Breast epithelium (tissue), 4 donors: ENCODE measurements around the gene RCC1. TPM values are rescaled to one million over a fixed set of nuclear protein-coding genes. Genes with fewer than 3 reads are reported as not detected.
"Not testable (repeated sequence)": the region's sequence is repeated elsewhere in the genome, so short reads cannot be mapped to it uniquely, and the experiment has no call there.

ENCODE experiments used
- DNase-seq, 2 donors: peaks; one replicate each; pipeline ENCODE4 v3.0.0-alpha.2; 2019; ENCODE audit warnings: low spot score in 2 of 2
- H3K27ac ChIP-seq, 2 donors: fragments of 200-600 bp; sonication (generic) in 1 of 2; one replicate each; pipeline ENCODE4 v1.5.1; 2016 to 2019; ENCODE audit warnings: mild to moderate bottlenecking in 1 of 2
- H3K27me3 ChIP-seq, 2 donors: fragments of 200-600 bp; sonication (generic) in 1 of 2; one replicate each; pipeline versions ENCODE4 v1.5.1 to v1.6.0; 2017 to 2019; ENCODE audit warnings: control low read depth in 1 of 2, mild to moderate bottlenecking in 1 of 2
- H3K36me3 ChIP-seq: fragments of 200-600 bp; one replicate; pipeline ENCODE4 v1.5.1; 2019
- H3K4me1 ChIP-seq, 2 donors: fragments of 200-600 bp; sonication (generic); one replicate each; pipeline ENCODE4 v1.5.1; 2016 to 2019; ENCODE audit warnings: control low read depth in 1 of 2
- H3K4me3 ChIP-seq, 3 donors: fragments of 200-600 bp; sonication (generic); 1 replicate in 2 of 3; 2 replicates in 1 of 3; pipeline ENCODE4 v1.5.1; 2016 to 2019; ENCODE audit warnings: mild to moderate bottlenecking in 3 of 3, moderate library complexity in 2 of 3
- H3K9me3 ChIP-seq, 2 donors: fragments of 200-600 bp; sonication (generic) in 1 of 2; one replicate each; pipeline ENCODE4 v1.5.1; 2016 to 2019; ENCODE audit warnings: control low read depth in 1 of 2
- POLR2A ChIP-seq: fragments of 450-650 bp; IDR thresholded peaks from one replicate; pipeline ENCODE4 v1.6.1; 2016; ENCODE audit warnings: antibody characterized with exemption, mild to moderate bottlenecking, moderate library complexity
- POLR2AphosphoS5 ChIP-seq, 3 donors: sonication (generic); formaldehyde crosslinking; IDR thresholded peaks; one replicate each; pipeline ENCODE4 v1.6.1; 2017; ENCODE audit warnings: antibody characterized with exemption in 3 of 3
- intact Hi-C: fragments of 100-400 bp; cut with DNase I; formaldehyde crosslinking; loops from one replicate; pipeline ENCODE4 v1.15.1; 2023; ENCODE audit warnings: low total_unique reads
- total RNA-seq, 3 donors: library from RNA; depleted of rRNA; stranded (reverse); fragments of >200 nt; gene quantifications; one replicate each; pipeline ENCODE4 v1.1.0, GENCODE V29; 2016
- TF ChIP-seq, protein P1 (sequence below), 3 donors: fragments of 450-650 bp; IDR thresholded peaks; one replicate each; pipeline ENCODE4 v1.5.1; 2016 to 2017; ENCODE audit warnings: antibody characterized with exemption in 3 of 3, mild to moderate bottlenecking in 3 of 3, moderate library complexity in 3 of 3

Gene RCC1
- total RNA-seq, 3 donors from 2014 or later, result 15.7 to 44.9 (median 40.1) TPM

- H3K36me3 ChIP-seq, result no peaks in the 10 kb centered on the region
- no peak for DNase-seq
- H3K4me1 ChIP-seq, result no peaks in the 10 kb centered on the region
- intact Hi-C loops, result no loop called here
- no peaks in the 10 kb centered on the region for H3K27me3 ChIP-seq
- H3K27ac ChIP-seq, result no peak overlapping the region
- no peak overlapping the region for H3K4me3 ChIP-seq
- H3K9me3 ChIP-seq, result no peaks in the 10 kb centered on the region
- TF ChIP-seq, protein P1, sequence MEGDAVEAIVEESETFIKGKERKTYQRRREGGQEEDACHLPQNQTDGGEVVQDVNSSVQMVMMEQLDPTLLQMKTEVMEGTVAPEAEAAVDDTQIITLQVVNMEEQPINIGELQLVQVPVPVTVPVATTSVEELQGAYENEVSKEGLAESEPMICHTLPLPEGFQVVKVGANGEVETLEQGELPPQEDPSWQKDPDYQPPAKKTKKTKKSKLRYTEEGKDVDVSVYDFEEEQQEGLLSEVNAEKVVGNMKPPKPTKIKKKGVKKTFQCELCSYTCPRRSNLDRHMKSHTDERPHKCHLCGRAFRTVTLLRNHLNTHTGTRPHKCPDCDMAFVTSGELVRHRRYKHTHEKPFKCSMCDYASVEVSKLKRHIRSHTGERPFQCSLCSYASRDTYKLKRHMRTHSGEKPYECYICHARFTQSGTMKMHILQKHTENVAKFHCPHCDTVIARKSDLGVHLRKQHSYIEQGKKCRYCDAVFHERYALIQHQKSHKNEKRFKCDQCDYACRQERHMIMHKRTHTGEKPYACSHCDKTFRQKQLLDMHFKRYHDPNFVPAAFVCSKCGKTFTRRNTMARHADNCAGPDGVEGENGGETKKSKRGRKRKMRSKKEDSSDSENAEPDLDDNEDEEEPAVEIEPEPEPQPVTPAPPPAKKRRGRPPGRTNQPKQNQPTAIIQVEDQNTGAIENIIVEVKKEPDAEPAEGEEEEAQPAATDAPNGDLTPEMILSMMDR (IDR thresholded peaks at IDR 0.05), result no peak
- TF ChIP-seq POLR2A, result no peak
- no peak for TF ChIP-seq POLR2AphosphoS5 (IDR thresholded peaks at IDR 0.05)
These were observed 32.4 kb downstream of the RCC1 start for GRCh38 chr1:28538286-28538685.

- TF ChIP-seq, protein P1 (IDR thresholded peaks at IDR 0.05), result no peak
- TF ChIP-seq POLR2AphosphoS5 (IDR thresholded peaks at IDR 0.05), result no peak
- no peak for TF ChIP-seq POLR2A
- no peaks in the 10 kb centered on the region for H3K4me1 ChIP-seq
- no peak overlapping the region for H3K27ac ChIP-seq
- intact Hi-C loops, result no loop called here
- no peaks in the 10 kb centered on the region for H3K36me3 ChIP-seq
- no peak overlapping the region for H3K4me3 ChIP-seq
- H3K27me3 ChIP-seq, result no peaks in the 10 kb centered on the region
- DNase-seq, result no peak
- H3K9me3 ChIP-seq, result no peaks in the 10 kb centered on the region
These were observed 34.8 kb downstream of the RCC1 start for GRCh38 chr1:28540651-28541050.

DNA sequence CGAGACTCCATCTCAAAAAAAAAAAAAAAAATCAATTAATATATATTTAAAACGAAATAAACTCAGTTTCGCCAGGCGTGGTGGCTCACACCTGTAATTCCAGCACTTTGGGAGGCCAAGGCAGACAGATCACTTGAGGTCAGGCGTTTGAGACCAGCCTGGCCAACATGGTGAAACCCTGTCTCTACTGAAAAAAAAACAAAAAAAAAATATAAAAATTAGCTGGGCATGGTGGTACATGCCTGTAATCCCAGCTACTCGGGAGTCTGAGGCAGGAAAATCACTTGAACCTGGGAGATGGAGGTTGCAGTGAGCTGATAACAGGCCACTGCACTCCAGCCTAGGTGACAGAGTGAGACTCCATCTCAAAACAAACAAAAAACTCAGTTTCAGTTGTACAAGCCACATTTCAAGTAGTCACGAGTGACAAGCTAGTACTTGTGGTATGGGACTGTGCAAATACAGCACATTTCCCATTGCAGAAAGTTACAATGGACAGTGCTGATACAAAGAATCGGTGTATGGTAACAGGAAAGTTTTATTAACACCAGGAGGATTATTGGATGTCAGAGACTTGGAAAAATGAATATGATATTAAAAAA lies 35.7 kb downstream of the RCC1 start:
- H3K27ac ChIP-seq, H3K4me3 ChIP-seq, intact Hi-C loops, H3K9me3 ChIP-seq, H3K27me3 ChIP-seq, DNase-seq, H3K4me1 ChIP-seq, H3K36me3 ChIP-seq: not testable (repeated sequence)

DNA sequence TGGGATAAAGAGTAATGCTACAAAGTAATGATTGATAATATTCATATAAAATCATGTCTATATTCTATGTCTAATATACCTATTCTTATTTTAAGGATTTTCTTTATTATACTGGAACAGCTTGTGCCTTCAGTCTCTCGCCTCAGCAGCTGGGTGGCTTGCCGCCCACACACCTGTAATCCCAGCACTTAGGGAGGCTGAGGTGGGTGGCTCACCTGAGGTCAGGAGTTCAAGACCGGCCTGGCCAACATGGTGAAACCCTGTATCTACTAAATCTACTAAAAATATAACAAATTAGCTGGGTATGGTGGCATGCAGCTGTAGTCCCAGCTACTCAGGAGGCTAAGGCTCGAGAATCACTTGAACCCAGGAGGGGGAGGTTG lies 39.4 kb downstream of the RCC1 start:
- H3K27me3 ChIP-seq, result no peaks in the 10 kb centered on the region
- no peak overlapping the region for H3K27ac ChIP-seq
- no peak overlapping the region for H3K4me3 ChIP-seq
- no peaks in the 10 kb centered on the region for H3K4me1 ChIP-seq
- TF ChIP-seq, protein P1 (IDR thresholded peaks at IDR 0.05), result no peak
- no peak for TF ChIP-seq POLR2A
- H3K36me3 ChIP-seq, result no peaks in the 10 kb centered on the region
- intact Hi-C loops, result no loop called here
- no peaks in the 10 kb centered on the region for H3K9me3 ChIP-seq
- no peak for DNase-seq

DNA sequence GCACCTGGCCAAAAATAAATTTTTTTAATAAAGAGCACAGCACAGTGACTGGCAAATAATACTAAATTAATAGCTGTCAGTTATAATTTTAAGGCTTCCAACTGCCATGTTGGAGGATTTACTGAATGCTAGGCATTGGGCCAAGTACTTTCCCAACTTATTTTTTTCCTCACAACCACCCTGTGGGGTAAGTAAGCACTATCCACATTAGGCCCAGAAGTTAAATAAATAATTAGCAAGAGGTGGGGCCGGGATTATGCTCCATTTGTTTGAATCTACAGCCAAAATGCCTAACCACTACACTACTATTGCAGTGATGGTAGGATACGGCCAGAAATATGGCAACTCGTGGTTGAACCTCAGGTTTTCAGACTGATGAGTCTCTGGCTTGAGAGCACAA lies 42.5 kb downstream of the RCC1 start:
- H3K36me3 ChIP-seq, result no peaks in the 10 kb centered on the region
- intact Hi-C loops, result no loop called here
- TF ChIP-seq POLR2A, result no peak
- TF ChIP-seq, protein P1 (IDR thresholded peaks at IDR 0.05), result no peak
- TF ChIP-seq POLR2AphosphoS5 (IDR thresholded peaks at IDR 0.05), result no peak
- H3K27me3 ChIP-seq, result no peaks in the 10 kb centered on the region
- H3K4me3 ChIP-seq, result no peak overlapping the region
- H3K4me1 ChIP-seq, result no peaks in the 10 kb centered on the region
- no peaks in the 10 kb centered on the region for H3K9me3 ChIP-seq
- no peak overlapping the region for H3K27ac ChIP-seq
- no peak for DNase-seq

DNA sequence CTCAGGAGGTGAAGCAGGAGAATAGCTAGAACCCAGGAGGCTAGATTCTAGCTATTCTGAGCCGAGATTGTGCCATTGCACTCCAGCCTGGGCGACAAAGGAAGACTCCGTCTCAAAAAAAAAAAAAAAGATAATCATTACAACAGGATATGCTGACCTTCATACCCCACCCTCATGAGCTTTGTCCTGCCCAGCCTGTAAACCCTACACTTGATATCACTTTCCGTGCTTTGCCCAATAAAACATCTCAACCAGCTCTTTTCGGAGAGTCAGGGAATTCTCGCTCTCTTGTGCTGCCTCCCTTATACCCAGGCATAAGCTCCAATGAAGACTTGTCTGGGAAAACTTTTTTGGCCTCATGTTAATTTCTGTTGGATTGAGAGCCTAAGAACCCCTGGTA lies 45.5 kb downstream of the RCC1 start:
- DNase-seq, result no peak
- no peaks in the 10 kb centered on the region for H3K36me3 ChIP-seq
- no peak overlapping the region for H3K27ac ChIP-seq
- no peak overlapping the region for H3K4me3 ChIP-seq
- no peaks in the 10 kb centered on the region for H3K4me1 ChIP-seq
- TF ChIP-seq POLR2AphosphoS5 (IDR thresholded peaks at IDR 0.05), result no peak
- TF ChIP-seq, protein P1 (IDR thresholded peaks at IDR 0.05), result no peak
- TF ChIP-seq POLR2A, result no peak
- H3K9me3 ChIP-seq, result no peaks in the 10 kb centered on the region
- intact Hi-C loops, result no loop called here
- H3K27me3 ChIP-seq, result no peaks in the 10 kb centered on the region
